ENCODE data around the gene F2RL1.

DNA sequence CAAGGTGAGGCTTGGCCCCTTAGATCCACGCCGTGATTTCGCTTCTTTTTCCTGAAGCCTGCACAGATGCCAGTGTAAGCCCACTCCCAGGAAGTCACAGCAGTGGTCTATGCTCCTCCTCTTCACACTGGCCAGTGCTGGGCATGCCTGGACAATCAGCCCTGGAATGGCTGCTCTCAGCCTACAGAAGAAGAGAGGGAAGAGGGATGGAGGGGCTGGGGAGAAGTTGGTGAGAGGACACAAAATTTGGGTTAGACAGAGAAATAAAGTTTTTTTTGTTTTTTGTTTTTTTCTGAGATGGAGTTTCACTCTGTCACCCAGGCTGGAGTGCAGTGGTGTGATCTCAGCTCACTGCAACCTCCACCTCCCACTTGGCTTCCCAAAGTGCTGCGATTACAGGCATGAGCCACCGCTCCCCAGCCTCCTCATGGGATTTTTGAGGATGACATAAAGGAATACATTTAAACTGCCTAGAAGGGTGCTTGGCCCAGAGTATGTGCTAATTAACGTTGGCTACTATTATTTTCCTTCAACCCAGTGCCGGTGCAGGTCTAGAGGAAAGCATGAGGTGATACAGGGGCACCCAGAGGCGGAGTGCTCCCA lies 31.8 kb downstream of the F2RL1 start:
- TF ChIP-seq, protein P1, sequence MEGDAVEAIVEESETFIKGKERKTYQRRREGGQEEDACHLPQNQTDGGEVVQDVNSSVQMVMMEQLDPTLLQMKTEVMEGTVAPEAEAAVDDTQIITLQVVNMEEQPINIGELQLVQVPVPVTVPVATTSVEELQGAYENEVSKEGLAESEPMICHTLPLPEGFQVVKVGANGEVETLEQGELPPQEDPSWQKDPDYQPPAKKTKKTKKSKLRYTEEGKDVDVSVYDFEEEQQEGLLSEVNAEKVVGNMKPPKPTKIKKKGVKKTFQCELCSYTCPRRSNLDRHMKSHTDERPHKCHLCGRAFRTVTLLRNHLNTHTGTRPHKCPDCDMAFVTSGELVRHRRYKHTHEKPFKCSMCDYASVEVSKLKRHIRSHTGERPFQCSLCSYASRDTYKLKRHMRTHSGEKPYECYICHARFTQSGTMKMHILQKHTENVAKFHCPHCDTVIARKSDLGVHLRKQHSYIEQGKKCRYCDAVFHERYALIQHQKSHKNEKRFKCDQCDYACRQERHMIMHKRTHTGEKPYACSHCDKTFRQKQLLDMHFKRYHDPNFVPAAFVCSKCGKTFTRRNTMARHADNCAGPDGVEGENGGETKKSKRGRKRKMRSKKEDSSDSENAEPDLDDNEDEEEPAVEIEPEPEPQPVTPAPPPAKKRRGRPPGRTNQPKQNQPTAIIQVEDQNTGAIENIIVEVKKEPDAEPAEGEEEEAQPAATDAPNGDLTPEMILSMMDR (IDR thresholded peaks at IDR 0.05), result no peak
- no peak for TF ChIP-seq POLR2A (IDR thresholded peaks at IDR 0.05)
